Activated T-cell treated with anti-CD3 and anti-CD28 coated beads, Interleukin-2, amount 50 U/mL, for 72 hours (primary cell): ENCODE data around the gene GPX2. TPM values are rescaled to one million over a fixed set of nuclear protein-coding genes. Genes with fewer than 3 reads are reported as not detected.
"Not testable (repeated sequence)": the region's sequence is repeated elsewhere in the genome, so short reads cannot be mapped to it uniquely, and the experiment has no call there.

Source experiments
- ATAC-seq, 2 donors: fragments of 150-1000 bp; cut with Tn5 transposase; replicated peaks in 1 of 2; 2 replicates each; pipeline ENCODE4 v1.10.0; 2021; ENCODE audit warnings: moderate library complexity in 2 of 2, mild to moderate bottlenecking in 1 of 2
- DNase-seq, 2 donors: peaks; one replicate each; pipeline ENCODE4 v3.0.0; 2021 to 2022; ENCODE audit warnings: mixed read lengths in 1 of 2
- H3K27ac Mint-ChIP-seq: one replicate; pipeline ENCODE4 v1.8.0; 2022; ENCODE audit warnings: mild to moderate bottlenecking, moderate library complexity, mixed read lengths
- H3K27me3 Mint-ChIP-seq: one replicate; pipeline ENCODE4 v1.8.0; 2022; ENCODE audit warnings: low read depth, mixed read lengths
- H3K36me3 Mint-ChIP-seq, 2 donors: one replicate each; pipeline ENCODE4 v1.8.0; 2022; ENCODE audit warnings: mixed read lengths in 2 of 2, mild to moderate bottlenecking in 1 of 2; ENCODE audit not compliant: insufficient read depth in 2 of 2
- H3K4me1 Mint-ChIP-seq: one replicate; pipeline ENCODE4 v1.8.0; 2022; ENCODE audit warnings: low read depth, mixed read lengths
- H3K4me3 Mint-ChIP-seq, 2 donors: one replicate each; pipeline ENCODE4 v1.8.0; 2022; ENCODE audit warnings: mild to moderate bottlenecking in 2 of 2, mixed read lengths in 2 of 2, moderate library complexity in 2 of 2
- H3K9me3 Mint-ChIP-seq, 2 donors: one replicate each; pipeline ENCODE4 v1.8.0; 2022; ENCODE audit warnings: mixed read lengths in 2 of 2
- total RNA-seq, 2 donors: library from RNA; stranded (reverse); gene quantifications; one replicate each; pipeline ENCODE4 v1.2.3, GENCODE V29; 2022

The GPX2 gene
- total RNA-seq, 2 donors from 2014 or later: not detected

GRCh38 chr14:64929014-64929359 lies 13.6 kb downstream of the GPX2 start:
- H3K36me3 Mint-ChIP-seq: peaks cover 1 to 22% of the 10 kb centered on the region in 2 donors

GRCh38 chr14:64928239-64929013 lies 14.1 kb downstream of the GPX2 start:
- H3K4me1 Mint-ChIP-seq: peaks cover 18% of the 10 kb centered on the region

More at GRCh38 chr14:64929014-64929359, 13.6 kb downstream of the GPX2 start:
- Mint-ChIP-seq H3K27me3 (no peaks in the 10 kb centered on the region), H3K4me1 (peaks cover 14% of the 10 kb centered on the region), H3K9me3 (no peaks in the 10 kb centered on the region), H3K4me3 (no peak overlapping the region), H3K27ac (no peak overlapping the region)
- DNase-seq (no peak), ATAC-seq (no peak)

GRCh38 chr14:64927031-64927430 lies 15.5 kb downstream of the GPX2 start:
- no peak for DNase-seq
- Mint-ChIP-seq H3K9me3 (no peaks in the 10 kb centered on the region), H3K4me1 (peaks cover 23% of the 10 kb centered on the region), H3K27me3 (no peaks in the 10 kb centered on the region), H3K36me3 (peaks cover 1 to 24% of the 10 kb centered on the region in 2 donors), H3K27ac (peak overlapping the region; percentile 92), H3K4me3 (no peak overlapping the region)
- no peak for ATAC-seq

More at GRCh38 chr14:64928239-64929013, 14.1 kb downstream of the GPX2 start:
- Mint-ChIP-seq H3K27ac (no peak overlapping the region), H3K4me3 (no peak overlapping the region), H3K27me3 (no peaks in the 10 kb centered on the region), H3K36me3 (peaks cover 1 to 24% of the 10 kb centered on the region in 2 donors), H3K9me3 (no peaks in the 10 kb centered on the region)
- DNase-seq: no peak
- peak; percentile 72 to 82 for ATAC-seq

GRCh38 chr14:64926398-64926995 lies 16.0 kb downstream of the GPX2 start:
- peaks cover 29% of the 10 kb centered on the region for H3K4me1 Mint-ChIP-seq
- H3K27me3 Mint-ChIP-seq: no peaks in the 10 kb centered on the region
- peak overlapping the region in 1 of 2 donors; percentile 43 for H3K4me3 Mint-ChIP-seq
- no peaks in the 10 kb centered on the region for H3K9me3 Mint-ChIP-seq
- ATAC-seq (peak in 1 of 2 donors; percentile 40), DNase-seq (no peak)
- peaks cover 1 to 24% of the 10 kb centered on the region in 2 donors for H3K36me3 Mint-ChIP-seq
- peak overlapping the region; percentile 92 for H3K27ac Mint-ChIP-seq

- no peaks in the 10 kb centered on the region for H3K9me3 Mint-ChIP-seq
- peaks cover 61% of the 10 kb centered on the region for H3K4me1 Mint-ChIP-seq
- no peak overlapping the region for H3K4me3 Mint-ChIP-seq
- H3K36me3 Mint-ChIP-seq: peaks cover 1 to 17% of the 10 kb centered on the region in 2 donors
- no peak overlapping the region for H3K27ac Mint-ChIP-seq
- no peaks in the 10 kb centered on the region for H3K27me3 Mint-ChIP-seq
- DNase-seq (no peak), ATAC-seq (no peak)
These were observed 19.5 kb downstream of the GPX2 start for GRCh38 chr14:64923015-64923414.

GRCh38 chr14:64920465-64920864 lies 22.1 kb downstream of the GPX2 start:
- Mint-ChIP-seq H3K27me3 (no peaks in the 10 kb centered on the region), H3K4me3 (no peak overlapping the region), H3K36me3 (peaks cover 1 to 14% of the 10 kb centered on the region in 2 donors), H3K9me3 (no peaks in the 10 kb centered on the region), H3K4me1 (peaks cover 73% of the 10 kb centered on the region), H3K27ac (peak overlapping the region; percentile 31)
- DNase-seq: no peak
- no peak for ATAC-seq

- no peaks in the 10 kb centered on the region for H3K27me3 Mint-ChIP-seq
- H3K4me1 Mint-ChIP-seq: peaks cover 79% of the 10 kb centered on the region
- peaks cover 1 to 18% of the 10 kb centered on the region in 2 donors for H3K36me3 Mint-ChIP-seq
- no peaks in the 10 kb centered on the region for H3K9me3 Mint-ChIP-seq
- DNase-seq: no peak
- ATAC-seq: no peak
- H3K27ac Mint-ChIP-seq: no peak overlapping the region
- H3K4me3 Mint-ChIP-seq: no peak overlapping the region
These were observed 22.9 kb downstream of the GPX2 start for GRCh38 chr14:64919618-64920017.

GRCh38 chr14:64919215-64919614 lies 23.3 kb downstream of the GPX2 start:
- Mint-ChIP-seq H3K27me3 (no peaks in the 10 kb centered on the region), H3K36me3 (peaks cover 0 to 18% of the 10 kb centered on the region in 2 donors), H3K9me3 (no peaks in the 10 kb centered on the region), H3K27ac (no peak overlapping the region), H3K4me3 (no peak overlapping the region), H3K4me1 (peaks cover 79% of the 10 kb centered on the region)
- no peak for DNase-seq
- no peak for ATAC-seq

GRCh38 chr14:64918216-64918615 lies 24.3 kb downstream of the GPX2 start:
- Mint-ChIP-seq H3K4me1 (peaks cover 79% of the 10 kb centered on the region), H3K9me3 (no peaks in the 10 kb centered on the region), H3K36me3 (peaks cover 0 to 16% of the 10 kb centered on the region in 2 donors), H3K27me3 (no peaks in the 10 kb centered on the region), H3K4me3 (peak overlapping the region; percentile 36 to 74), H3K27ac (peak overlapping the region; percentile 87)
- no peak for DNase-seq
- no peak for ATAC-seq

GRCh38 chr14:64915797-64916196 lies 26.7 kb downstream of the GPX2 start:
- ATAC-seq (no peak), DNase-seq (no peak)
- Mint-ChIP-seq H3K4me3 (peak overlapping the region; percentile 90 to 97), H3K9me3 (no peaks in the 10 kb centered on the region), H3K27ac (peak overlapping the region; percentile 96), H3K36me3 (peaks cover 0 to 16% of the 10 kb centered on the region in 2 donors), H3K27me3 (no peaks in the 10 kb centered on the region), H3K4me1 (peaks cover 61% of the 10 kb centered on the region)

- peak overlapping the region; percentile 90 to 97 for H3K4me3 Mint-ChIP-seq
- H3K4me1 Mint-ChIP-seq: peaks cover 54% of the 10 kb centered on the region
- no peaks in the 10 kb centered on the region for H3K9me3 Mint-ChIP-seq
- no peak for ATAC-seq
- H3K27me3 Mint-ChIP-seq: no peaks in the 10 kb centered on the region
- peaks cover 0 to 16% of the 10 kb centered on the region in 2 donors for H3K36me3 Mint-ChIP-seq
- peak overlapping the region; percentile 96 for H3K27ac Mint-ChIP-seq
- DNase-seq: no peak
These were observed 27.5 kb downstream of the GPX2 start for GRCh38 chr14:64915029-64915424.

- H3K9me3 Mint-ChIP-seq: no peaks in the 10 kb centered on the region
- peaks cover 0 to 16% of the 10 kb centered on the region in 2 donors for H3K36me3 Mint-ChIP-seq
- H3K4me1 Mint-ChIP-seq: peaks cover 48% of the 10 kb centered on the region
These were observed 28.1 kb downstream of the GPX2 start, which contains the start of gene CHURC1 for GRCh38 chr14:64914237-64915028. Gene CHURC1 (plus strand): TSS chr14:64914455. CDS start chr14:64914496, 41 bp downstream.

GRCh38 chr14:64913477-64913876 lies 29.1 kb downstream of the GPX2 start:
- not testable (repeated sequence) for DNase-seq, H3K27me3 Mint-ChIP-seq, H3K9me3 Mint-ChIP-seq, ATAC-seq
- Mint-ChIP-seq H3K4me1 (peaks cover 41% of the 10 kb centered on the region), H3K4me3 (peak overlapping the region; percentile 90 to 97), H3K27ac (peak overlapping the region; percentile 96), H3K36me3 (peaks cover 0 to 16% of the 10 kb centered on the region in 2 donors)

More at GRCh38 chr14:64914237-64915028, 28.1 kb downstream of the GPX2 start, which contains the start of gene CHURC1:
- H3K27ac Mint-ChIP-seq: peak within 1 kb of the TSS; percentile 96
- H3K27me3 Mint-ChIP-seq: no peaks in the 10 kb centered on the region
- ATAC-seq: peak; percentile 97 to 98
- H3K4me3 Mint-ChIP-seq: peak within 1 kb of the TSS; percentile 90 to 97
- DNase-seq: peak; percentile 92 to 98
